WTC11 (cell line): ENCODE data around the gene KCTD1. TPM values are rescaled to one million over a fixed set of nuclear protein-coding genes. Genes with fewer than 3 reads are reported as not detected.
A peak's percentile ranks its signal among the peaks of the same experiment; 100 is the strongest.

Experiments used
- ATAC-seq: fragments of 200-7000 bp; cut with Tn5 transposase; 2 replicates; pipeline ENCODE4 v1.10.0; 2021; ENCODE audit warnings: mild to moderate bottlenecking, moderate library complexity
- CTCF ChIA-PET: fragments of 300-600 bp; sonication (Branson Sonifier 250); formaldehyde crosslinking; loops from one replicate; lab custom pipeline; 2021; ENCODE audit warnings: antibody characterized with exemption; lab: Charles Lee
- POLR2A ChIA-PET: fragments of 350-600 bp; sonication (Branson Sonifier 250); formaldehyde crosslinking; loops from one replicate; lab custom pipeline; 2021; ENCODE audit warnings: antibody characterized with exemption; lab: Charles Lee
- DNase-seq: peaks from one replicate; pipeline ENCODE4 v3.0.0; 2021; ENCODE audit warnings: low spot score
- H3K27ac Mint-ChIP-seq: 2 replicates; pipeline ENCODE4 v1.8.0; 2021; ENCODE audit warnings: mixed read lengths
- H3K27me3 Mint-ChIP-seq: 2 replicates; pipeline ENCODE4 v1.8.0; 2021; ENCODE audit warnings: low read depth, mild to moderate bottlenecking, moderate library complexity, mixed read lengths
- H3K36me3 Mint-ChIP-seq: 2 replicates; pipeline ENCODE4 v1.8.0; 2021; ENCODE audit warnings: mixed read lengths
- H3K4me1 Mint-ChIP-seq: 2 replicates; pipeline ENCODE4 v1.8.0; 2022; ENCODE audit warnings: mixed read lengths
- H3K4me3 Mint-ChIP-seq: 2 replicates; pipeline ENCODE4 v1.8.0; 2021; ENCODE audit warnings: mild to moderate bottlenecking, moderate library complexity, mixed read lengths
- H3K9me3 Mint-ChIP-seq: 2 replicates; pipeline ENCODE4 v1.8.0; 2021; ENCODE audit warnings: mixed read lengths
- ESRRA ChIP-seq: sonication (generic); formaldehyde crosslinking; IDR thresholded peaks from 2 replicates; pipeline ENCODE4 v1.8.1; 2022; ENCODE audit warnings: mild to moderate bottlenecking, missing genetic modification reagents, borderline replicate concordance
- FOXK1 ChIP-seq: sonication (generic); formaldehyde crosslinking; IDR thresholded peaks from 2 replicates; pipeline ENCODE4 v1.8.0; 2022; ENCODE audit warnings: mild to moderate bottlenecking, moderate library complexity, missing genetic modification reagents
- GRHL2 ChIP-seq: fragments of 250-450 bp; sonication (Bioruptor Pico); IDR thresholded peaks from 2 replicates; pipeline ENCODE4 v1.8.0; 2022; ENCODE audit warnings: mild to moderate bottlenecking, moderate library complexity; ENCODE audit not compliant: insufficient replicate concordance, severe bottlenecking
- IRF2 ChIP-seq: sonication (generic); formaldehyde crosslinking; IDR thresholded peaks from 2 replicates; pipeline ENCODE4 v1.8.0; 2022; ENCODE audit warnings: low read depth, missing genetic modification reagents, borderline replicate concordance
- JUN ChIP-seq: sonication (generic); formaldehyde crosslinking; IDR thresholded peaks from 2 replicates; pipeline ENCODE4 v1.8.0; 2023; ENCODE audit warnings: mild to moderate bottlenecking, missing genetic modification reagents
- MYBL2 ChIP-seq: sonication (generic); formaldehyde crosslinking; IDR thresholded peaks from 2 replicates; pipeline ENCODE4 v1.8.1; 2023; ENCODE audit warnings: mild to moderate bottlenecking, moderate library complexity, missing genetic modification reagents
- RELA ChIP-seq: sonication (generic); formaldehyde crosslinking; IDR thresholded peaks from 2 replicates; pipeline ENCODE4 v1.8.1; 2022; ENCODE audit warnings: missing genetic modification reagents, mild to moderate bottlenecking, borderline replicate concordance
- SMAD3 ChIP-seq: sonication (generic); formaldehyde crosslinking; IDR thresholded peaks from 2 replicates; pipeline ENCODE4 v1.8.0; 2022; ENCODE audit warnings: missing genetic modification reagents, mild to moderate bottlenecking, borderline replicate concordance
- TCF7 ChIP-seq: sonication (generic); formaldehyde crosslinking; IDR thresholded peaks from 2 replicates; pipeline ENCODE4 v1.8.0; 2022; ENCODE audit warnings: mild to moderate bottlenecking, low read depth, missing genetic modification reagents, moderate library complexity
- TP53 ChIP-seq: sonication (generic); formaldehyde crosslinking; IDR thresholded peaks from 2 replicates; pipeline ENCODE4 v1.8.1; 2023; ENCODE audit warnings: mild to moderate bottlenecking, missing genetic modification reagents
- ZNF396 ChIP-seq: fragments of 250-450 bp; sonication (Bioruptor Pico); IDR thresholded peaks from 2 replicates; pipeline ENCODE4 v1.8.0; 2021; ENCODE audit warnings: mild to moderate bottlenecking, moderate library complexity, borderline replicate concordance
- total RNA-seq: library from RNA; stranded (reverse); gene quantifications from 3 replicates; pipeline ENCODE4 v1.2.3, GENCODE V29; 2021
- TF ChIP-seq, protein P1 (sequence below): sonication (generic); formaldehyde crosslinking; IDR thresholded peaks from 2 replicates; pipeline ENCODE4 v1.8.0; 2023; ENCODE audit warnings: mild to moderate bottlenecking, missing genetic modification reagents
- TF ChIP-seq, protein P2 (sequence below): sonication (generic); formaldehyde crosslinking; IDR thresholded peaks from 2 replicates; pipeline ENCODE4 v1.8.1; 2022; ENCODE audit warnings: low read depth, missing genetic modification reagents, borderline replicate concordance
- TF ChIP-seq, protein P3 (sequence below): sonication (generic); formaldehyde crosslinking; conservative IDR thresholded peaks from 2 replicates; pipeline ENCODE4 v1.8.1; 2023; ENCODE audit warnings: mild to moderate bottlenecking, low read depth, missing genetic modification reagents, moderate library complexity
- TF ChIP-seq, protein P4 (sequence below): sonication (generic); formaldehyde crosslinking; IDR thresholded peaks from 2 replicates; pipeline ENCODE4 v1.8.0; 2022; ENCODE audit warnings: mild to moderate bottlenecking, missing genetic modification reagents
- TF ChIP-seq, protein P5 (sequence below): sonication (generic); formaldehyde crosslinking; IDR thresholded peaks from 2 replicates; pipeline ENCODE4 v1.8.1; 2023; ENCODE audit warnings: mild to moderate bottlenecking, missing genetic modification reagents, moderate library complexity
- TF ChIP-seq, protein P6 (sequence below): sonication (generic); formaldehyde crosslinking; IDR thresholded peaks from 2 replicates; pipeline ENCODE4 v1.8.0; 2022; ENCODE audit warnings: mild to moderate bottlenecking, missing genetic modification reagents
- TF ChIP-seq, protein P7 (sequence below): sonication (generic); formaldehyde crosslinking; IDR thresholded peaks from 2 replicates; pipeline ENCODE4 v1.8.0; 2022; ENCODE audit warnings: mild to moderate bottlenecking, missing genetic modification reagents

The KCTD1 gene
- total RNA-seq, 1 experiment from 2014 or later, result 23.3 TPM

DNA sequence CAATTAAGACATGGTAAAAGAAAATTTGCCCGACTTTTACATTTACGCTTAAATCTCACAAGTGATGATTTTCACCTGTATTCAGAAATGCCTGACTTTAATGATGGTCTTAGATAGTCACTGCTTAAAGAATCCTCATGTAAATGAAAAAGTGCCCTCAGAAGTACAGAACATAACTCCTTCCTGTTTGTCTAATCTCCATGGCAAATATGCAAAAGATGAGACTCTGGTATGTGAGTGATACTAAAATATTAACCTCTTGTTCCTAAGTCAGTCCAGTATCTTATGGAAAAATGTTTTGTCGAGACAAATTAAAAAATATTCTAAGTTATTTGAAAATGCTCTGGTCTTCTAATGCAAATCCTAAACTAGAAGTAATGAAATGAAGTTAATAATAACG is 29.2 kb downstream of the KCTD1 start (continued):
- TF ChIP-seq, protein P1, sequence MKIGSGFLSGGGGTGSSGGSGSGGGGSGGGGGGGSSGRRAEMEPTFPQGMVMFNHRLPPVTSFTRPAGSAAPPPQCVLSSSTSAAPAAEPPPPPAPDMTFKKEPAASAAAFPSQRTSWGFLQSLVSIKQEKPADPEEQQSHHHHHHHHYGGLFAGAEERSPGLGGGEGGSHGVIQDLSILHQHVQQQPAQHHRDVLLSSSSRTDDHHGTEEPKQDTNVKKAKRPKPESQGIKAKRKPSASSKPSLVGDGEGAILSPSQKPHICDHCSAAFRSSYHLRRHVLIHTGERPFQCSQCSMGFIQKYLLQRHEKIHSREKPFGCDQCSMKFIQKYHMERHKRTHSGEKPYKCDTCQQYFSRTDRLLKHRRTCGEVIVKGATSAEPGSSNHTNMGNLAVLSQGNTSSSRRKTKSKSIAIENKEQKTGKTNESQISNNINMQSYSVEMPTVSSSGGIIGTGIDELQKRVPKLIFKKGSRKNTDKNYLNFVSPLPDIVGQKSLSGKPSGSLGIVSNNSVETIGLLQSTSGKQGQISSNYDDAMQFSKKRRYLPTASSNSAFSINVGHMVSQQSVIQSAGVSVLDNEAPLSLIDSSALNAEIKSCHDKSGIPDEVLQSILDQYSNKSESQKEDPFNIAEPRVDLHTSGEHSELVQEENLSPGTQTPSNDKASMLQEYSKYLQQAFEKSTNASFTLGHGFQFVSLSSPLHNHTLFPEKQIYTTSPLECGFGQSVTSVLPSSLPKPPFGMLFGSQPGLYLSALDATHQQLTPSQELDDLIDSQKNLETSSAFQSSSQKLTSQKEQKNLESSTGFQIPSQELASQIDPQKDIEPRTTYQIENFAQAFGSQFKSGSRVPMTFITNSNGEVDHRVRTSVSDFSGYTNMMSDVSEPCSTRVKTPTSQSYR (CRISPR knock-in tag), result no peak
- no peak for TF ChIP-seq IRF2

DNA sequence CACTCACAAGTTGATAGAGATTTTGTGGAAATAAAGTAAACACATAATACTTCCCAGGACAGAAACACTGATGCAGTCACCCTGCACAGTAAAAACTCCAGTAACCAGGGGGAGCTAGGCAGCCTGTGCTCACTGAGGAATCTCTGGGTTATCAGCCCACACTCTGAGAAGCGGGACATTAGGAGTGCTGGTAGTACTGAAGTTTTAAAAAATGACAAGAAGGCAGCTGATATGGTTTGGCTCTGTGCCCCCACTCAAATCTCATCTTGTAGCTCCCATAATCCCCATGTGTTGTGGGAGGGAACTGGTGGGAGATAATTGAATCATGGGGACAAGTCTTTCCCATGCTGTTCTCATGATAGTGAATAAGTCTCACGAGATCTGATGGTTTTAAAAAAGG is 31.4 kb downstream of the KCTD1 start:
- Mint-ChIP-seq H3K27ac (peak overlapping the region; percentile 85), H3K4me3 (no peak overlapping the region; the same call in 1 of the 2 replicates), H3K9me3 (no peaks in the 10 kb centered on the region), H3K4me1 (peaks cover 40% of the 10 kb centered on the region), H3K27me3 (no peaks in the 10 kb centered on the region), H3K36me3 (no peaks in the 10 kb centered on the region)
- ChIA-PET POLR2A (no interaction called here), CTCF (interaction anchor here (0.6 to 2.7 kb wide), 6 partner anchors 9 to 133 kb away, joined by 3 to 14 read pairs (median 6); partner anchors contain the start of gene KCTD1)
- DNase-seq (no peak), ATAC-seq (peak; percentile 36; the same call in 1 of the 2 replicates)
- TF ChIP-seq, protein P2, sequence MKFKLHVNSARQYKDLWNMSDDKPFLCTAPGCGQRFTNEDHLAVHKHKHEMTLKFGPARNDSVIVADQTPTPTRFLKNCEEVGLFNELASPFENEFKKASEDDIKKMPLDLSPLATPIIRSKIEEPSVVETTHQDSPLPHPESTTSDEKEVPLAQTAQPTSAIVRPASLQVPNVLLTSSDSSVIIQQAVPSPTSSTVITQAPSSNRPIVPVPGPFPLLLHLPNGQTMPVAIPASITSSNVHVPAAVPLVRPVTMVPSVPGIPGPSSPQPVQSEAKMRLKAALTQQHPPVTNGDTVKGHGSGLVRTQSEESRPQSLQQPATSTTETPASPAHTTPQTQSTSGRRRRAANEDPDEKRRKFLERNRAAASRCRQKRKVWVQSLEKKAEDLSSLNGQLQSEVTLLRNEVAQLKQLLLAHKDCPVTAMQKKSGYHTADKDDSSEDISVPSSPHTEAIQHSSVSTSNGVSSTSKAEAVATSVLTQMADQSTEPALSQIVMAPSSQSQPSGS, result no peak
- TF ChIP-seq, protein P3, sequence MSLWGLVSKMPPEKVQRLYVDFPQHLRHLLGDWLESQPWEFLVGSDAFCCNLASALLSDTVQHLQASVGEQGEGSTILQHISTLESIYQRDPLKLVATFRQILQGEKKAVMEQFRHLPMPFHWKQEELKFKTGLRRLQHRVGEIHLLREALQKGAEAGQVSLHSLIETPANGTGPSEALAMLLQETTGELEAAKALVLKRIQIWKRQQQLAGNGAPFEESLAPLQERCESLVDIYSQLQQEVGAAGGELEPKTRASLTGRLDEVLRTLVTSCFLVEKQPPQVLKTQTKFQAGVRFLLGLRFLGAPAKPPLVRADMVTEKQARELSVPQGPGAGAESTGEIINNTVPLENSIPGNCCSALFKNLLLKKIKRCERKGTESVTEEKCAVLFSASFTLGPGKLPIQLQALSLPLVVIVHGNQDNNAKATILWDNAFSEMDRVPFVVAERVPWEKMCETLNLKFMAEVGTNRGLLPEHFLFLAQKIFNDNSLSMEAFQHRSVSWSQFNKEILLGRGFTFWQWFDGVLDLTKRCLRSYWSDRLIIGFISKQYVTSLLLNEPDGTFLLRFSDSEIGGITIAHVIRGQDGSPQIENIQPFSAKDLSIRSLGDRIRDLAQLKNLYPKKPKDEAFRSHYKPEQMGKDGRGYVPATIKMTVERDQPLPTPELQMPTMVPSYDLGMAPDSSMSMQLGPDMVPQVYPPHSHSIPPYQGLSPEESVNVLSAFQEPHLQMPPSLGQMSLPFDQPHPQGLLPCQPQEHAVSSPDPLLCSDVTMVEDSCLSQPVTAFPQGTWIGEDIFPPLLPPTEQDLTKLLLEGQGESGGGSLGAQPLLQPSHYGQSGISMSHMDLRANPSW (CRISPR knock-in tag), result no peak
- no peak for TF ChIP-seq FOXK1 (CRISPR knock-in tag)
- no peak for TF ChIP-seq SMAD3 (CRISPR knock-in tag)
- TF ChIP-seq JUN (CRISPR knock-in tag), result no peak
- TF ChIP-seq, protein P4, sequence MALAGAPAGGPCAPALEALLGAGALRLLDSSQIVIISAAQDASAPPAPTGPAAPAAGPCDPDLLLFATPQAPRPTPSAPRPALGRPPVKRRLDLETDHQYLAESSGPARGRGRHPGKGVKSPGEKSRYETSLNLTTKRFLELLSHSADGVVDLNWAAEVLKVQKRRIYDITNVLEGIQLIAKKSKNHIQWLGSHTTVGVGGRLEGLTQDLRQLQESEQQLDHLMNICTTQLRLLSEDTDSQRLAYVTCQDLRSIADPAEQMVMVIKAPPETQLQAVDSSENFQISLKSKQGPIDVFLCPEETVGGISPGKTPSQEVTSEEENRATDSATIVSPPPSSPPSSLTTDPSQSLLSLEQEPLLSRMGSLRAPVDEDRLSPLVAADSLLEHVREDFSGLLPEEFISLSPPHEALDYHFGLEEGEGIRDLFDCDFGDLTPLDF (CRISPR knock-in tag), result no peak

DNA sequence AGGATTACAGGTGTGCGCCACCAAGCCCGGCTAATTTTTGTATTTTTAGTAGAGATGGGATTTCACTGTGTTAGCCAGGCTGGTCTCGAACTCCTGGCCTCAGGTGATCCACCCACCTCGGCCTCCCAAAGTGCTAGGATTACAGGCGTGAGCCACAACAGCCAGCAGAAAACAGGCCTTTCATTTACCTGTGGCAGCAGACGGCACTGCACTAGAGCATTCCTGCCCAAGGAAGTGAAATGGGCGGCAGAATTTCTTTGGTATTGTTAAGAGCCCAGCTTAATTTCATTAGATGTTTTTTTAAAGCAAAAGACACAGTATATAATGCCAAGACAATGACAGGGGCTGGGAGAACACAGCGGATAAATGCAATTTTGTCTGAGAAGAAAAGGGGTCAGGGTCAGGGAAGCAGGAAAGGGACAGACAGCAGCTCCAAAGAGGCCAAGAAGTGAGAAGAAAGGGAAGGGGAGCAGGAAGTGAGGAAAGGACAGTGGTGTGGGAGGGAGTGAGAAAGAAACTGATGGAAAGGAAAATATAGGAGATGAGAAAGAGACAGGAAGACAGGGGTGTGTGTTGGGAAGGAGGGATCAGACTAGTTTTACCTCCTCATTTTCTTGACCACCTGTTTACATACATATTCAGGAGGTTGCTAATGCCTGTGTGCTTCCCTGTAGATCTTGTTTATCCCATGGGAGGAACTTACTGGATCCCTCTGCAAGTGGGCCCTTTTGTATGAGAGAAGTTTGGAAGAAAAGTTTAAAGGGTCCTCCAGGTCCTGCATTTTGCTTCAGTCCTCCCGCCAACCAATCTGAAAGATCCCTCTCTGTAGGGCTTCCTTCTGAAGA is 32.5 kb downstream of the KCTD1 start:
- POLR2A ChIA-PET, result interaction anchor here (0.7 kb wide), 1 partner anchor 8 kb away, joined by 6 read pairs; no protein-coding TSS in a partner anchor
- CTCF ChIA-PET, result interaction anchor here (2.7 kb wide), 1 partner anchor 11 kb away, joined by 14 read pairs; no protein-coding TSS in a partner anchor
- DNase-seq, result no peak
- H3K9me3 Mint-ChIP-seq, result no peaks in the 10 kb centered on the region
- no peaks in the 10 kb centered on the region for H3K36me3 Mint-ChIP-seq
- ATAC-seq, result peak; percentile 79
- peaks cover 35% of the 10 kb centered on the region for H3K4me1 Mint-ChIP-seq
- H3K4me3 Mint-ChIP-seq, result no peak overlapping the region
- no peaks in the 10 kb centered on the region for H3K27me3 Mint-ChIP-seq
- H3K27ac Mint-ChIP-seq, result peak overlapping the region; percentile 40
- TF ChIP-seq RELA (CRISPR knock-in tag), result no peak
- TF ChIP-seq TCF7 (CRISPR knock-in tag), result no peak
- TF ChIP-seq, protein P5, sequence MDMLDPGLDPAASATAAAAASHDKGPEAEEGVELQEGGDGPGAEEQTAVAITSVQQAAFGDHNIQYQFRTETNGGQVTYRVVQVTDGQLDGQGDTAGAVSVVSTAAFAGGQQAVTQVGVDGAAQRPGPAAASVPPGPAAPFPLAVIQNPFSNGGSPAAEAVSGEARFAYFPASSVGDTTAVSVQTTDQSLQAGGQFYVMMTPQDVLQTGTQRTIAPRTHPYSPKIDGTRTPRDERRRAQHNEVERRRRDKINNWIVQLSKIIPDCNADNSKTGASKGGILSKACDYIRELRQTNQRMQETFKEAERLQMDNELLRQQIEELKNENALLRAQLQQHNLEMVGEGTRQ (CRISPR knock-in tag), result no peak
- no peak for TF ChIP-seq GRHL2
- TF ChIP-seq MYBL2, result no peak
- TF ChIP-seq, protein P6, sequence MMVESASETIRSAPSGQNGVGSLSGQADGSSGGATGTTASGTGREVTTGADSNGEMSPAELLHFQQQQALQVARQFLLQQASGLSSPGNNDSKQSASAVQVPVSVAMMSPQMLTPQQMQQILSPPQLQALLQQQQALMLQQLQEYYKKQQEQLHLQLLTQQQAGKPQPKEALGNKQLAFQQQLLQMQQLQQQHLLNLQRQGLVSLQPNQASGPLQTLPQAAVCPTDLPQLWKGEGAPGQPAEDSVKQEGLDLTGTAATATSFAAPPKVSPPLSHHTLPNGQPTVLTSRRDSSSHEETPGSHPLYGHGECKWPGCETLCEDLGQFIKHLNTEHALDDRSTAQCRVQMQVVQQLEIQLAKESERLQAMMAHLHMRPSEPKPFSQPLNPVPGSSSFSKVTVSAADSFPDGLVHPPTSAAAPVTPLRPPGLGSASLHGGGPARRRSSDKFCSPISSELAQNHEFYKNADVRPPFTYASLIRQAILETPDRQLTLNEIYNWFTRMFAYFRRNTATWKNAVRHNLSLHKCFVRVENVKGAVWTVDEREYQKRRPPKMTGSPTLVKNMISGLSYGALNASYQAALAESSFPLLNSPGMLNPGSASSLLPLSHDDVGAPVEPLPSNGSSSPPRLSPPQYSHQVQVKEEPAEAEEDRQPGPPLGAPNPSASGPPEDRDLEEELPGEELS (CRISPR knock-in tag), result no peak
- no peak for TF ChIP-seq ESRRA (CRISPR knock-in tag)
- TF ChIP-seq TP53 (CRISPR knock-in tag), result no peak
- no peak for TF ChIP-seq ZNF396
- TF ChIP-seq, protein P7, sequence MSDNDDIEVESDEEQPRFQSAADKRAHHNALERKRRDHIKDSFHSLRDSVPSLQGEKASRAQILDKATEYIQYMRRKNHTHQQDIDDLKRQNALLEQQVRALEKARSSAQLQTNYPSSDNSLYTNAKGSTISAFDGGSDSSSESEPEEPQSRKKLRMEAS (CRISPR knock-in tag), result no peak
- TF ChIP-seq, protein P2, result no peak
